Stromal cell of bone marrow (primary cell): Measurements from ENCODE around the gene NFKB1.
"Not testable (repeated sequence)": the region's sequence is repeated elsewhere in the genome, so short reads cannot be mapped to it uniquely, and the experiment has no call there.

Experiments used
- DNase-seq: peaks from one replicate; pipeline ENCODE4 v3.0.0-alpha.2; 2012; ENCODE audit warnings: low read depth

Gene NFKB1, protein sequence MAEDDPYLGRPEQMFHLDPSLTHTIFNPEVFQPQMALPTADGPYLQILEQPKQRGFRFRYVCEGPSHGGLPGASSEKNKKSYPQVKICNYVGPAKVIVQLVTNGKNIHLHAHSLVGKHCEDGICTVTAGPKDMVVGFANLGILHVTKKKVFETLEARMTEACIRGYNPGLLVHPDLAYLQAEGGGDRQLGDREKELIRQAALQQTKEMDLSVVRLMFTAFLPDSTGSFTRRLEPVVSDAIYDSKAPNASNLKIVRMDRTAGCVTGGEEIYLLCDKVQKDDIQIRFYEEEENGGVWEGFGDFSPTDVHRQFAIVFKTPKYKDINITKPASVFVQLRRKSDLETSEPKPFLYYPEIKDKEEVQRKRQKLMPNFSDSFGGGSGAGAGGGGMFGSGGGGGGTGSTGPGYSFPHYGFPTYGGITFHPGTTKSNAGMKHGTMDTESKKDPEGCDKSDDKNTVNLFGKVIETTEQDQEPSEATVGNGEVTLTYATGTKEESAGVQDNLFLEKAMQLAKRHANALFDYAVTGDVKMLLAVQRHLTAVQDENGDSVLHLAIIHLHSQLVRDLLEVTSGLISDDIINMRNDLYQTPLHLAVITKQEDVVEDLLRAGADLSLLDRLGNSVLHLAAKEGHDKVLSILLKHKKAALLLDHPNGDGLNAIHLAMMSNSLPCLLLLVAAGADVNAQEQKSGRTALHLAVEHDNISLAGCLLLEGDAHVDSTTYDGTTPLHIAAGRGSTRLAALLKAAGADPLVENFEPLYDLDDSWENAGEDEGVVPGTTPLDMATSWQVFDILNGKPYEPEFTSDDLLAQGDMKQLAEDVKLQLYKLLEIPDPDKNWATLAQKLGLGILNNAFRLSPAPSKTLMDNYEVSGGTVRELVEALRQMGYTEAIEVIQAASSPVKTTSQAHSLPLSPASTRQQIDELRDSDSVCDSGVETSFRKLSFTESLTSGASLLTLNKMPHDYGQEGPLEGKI

GRCh38 chr4:102500696-102501446, at the start of gene NFKB1:
NFKB1 (plus strand) TSS chr4:102501359; CDS start chr4:102525519, 24,160 bp downstream.
- peak; percentile 57 for DNase-seq

DNA sequence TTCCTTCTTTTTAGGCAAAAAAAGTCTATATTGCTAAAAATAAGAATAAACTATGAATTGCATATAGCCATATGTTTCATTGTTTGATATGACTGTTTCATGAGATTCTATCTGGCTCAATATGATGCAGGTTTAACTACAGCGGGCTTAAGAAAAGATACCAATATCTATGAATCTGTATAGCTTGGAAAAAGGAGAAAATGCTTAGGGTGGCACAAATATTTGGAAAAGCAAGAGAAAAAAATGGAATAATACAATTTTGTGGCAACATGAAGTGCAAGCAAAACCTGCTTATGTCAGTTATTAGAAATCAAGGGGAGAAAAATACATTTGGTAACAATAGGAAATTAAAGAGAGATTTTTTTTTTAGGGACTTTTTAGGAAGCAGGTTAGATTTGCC, 48.3 kb upstream of the NFKB1 start:
- no peak for DNase-seq

GRCh38 chr4:102453827-102454226, 47.3 kb upstream of the NFKB1 start:
- no peak for DNase-seq

DNA sequence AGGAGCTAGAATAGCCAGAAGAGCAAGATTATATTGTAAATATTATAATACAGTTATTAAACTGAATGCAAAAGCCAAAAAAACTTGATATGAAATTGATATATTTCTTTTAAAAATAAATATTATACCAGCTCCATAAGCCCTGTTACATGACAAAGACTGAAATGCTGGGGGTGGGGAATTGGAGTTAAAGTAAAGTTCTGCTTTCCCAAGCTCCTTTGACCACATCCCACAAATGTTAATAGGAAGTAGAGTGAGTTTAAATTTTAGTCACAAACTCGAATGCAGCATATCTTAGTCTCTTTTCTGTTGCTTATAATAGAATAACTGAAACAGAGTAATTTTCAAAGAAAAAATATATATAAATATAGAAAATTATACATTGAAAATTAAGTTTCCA, 46.9 kb upstream of the NFKB1 start:
- DNase-seq: no peak

GRCh38 chr4:102454981-102455685, 46.0 kb upstream of the NFKB1 start:
- DNase-seq: no peak

GRCh38 chr4:102455750-102456149, 45.4 kb upstream of the NFKB1 start:
- DNase-seq: no peak

DNA sequence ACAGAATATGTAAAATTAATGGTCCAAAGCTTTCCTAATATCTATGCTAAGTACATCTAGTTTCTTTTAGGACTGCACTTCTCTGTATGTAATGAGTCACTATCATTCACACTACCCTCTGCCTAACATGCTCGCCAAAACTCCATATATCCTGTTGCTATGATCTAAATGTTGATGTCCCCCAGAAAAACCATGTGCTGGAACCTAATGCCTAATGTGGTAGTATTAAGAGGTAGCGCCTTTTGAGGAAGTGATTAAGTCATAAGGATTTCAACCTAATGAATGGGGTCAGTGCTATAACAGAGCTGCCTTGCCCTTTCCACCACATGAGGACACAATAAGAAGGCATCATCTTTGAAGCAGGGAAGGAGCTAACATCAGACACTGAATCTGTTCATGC, 34.9 kb upstream of the NFKB1 start:
- no peak for DNase-seq

DNA sequence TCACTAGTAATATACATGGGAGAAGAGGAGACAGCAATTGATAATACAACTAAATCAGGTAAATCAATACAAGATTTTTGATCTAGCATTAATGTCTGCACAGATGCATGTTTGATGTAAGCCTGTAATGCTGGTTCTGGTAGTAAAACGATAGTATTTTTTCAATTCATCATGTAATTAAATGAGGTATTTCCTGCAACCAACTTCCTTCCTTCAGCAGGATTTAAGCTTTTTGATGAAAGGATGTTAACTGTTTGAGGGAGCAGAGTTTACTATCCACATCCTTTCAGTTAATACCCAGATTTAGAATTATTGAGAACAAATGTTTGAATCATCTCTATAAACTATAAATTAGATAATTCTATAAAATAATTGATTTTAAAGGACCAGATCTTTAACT, 31.4 kb upstream of the NFKB1 start:
- DNase-seq: no peak

- no peak for DNase-seq
Observed at GRCh38 chr4:102472441-102473013, 28.6 kb upstream of the NFKB1 start.

DNA sequence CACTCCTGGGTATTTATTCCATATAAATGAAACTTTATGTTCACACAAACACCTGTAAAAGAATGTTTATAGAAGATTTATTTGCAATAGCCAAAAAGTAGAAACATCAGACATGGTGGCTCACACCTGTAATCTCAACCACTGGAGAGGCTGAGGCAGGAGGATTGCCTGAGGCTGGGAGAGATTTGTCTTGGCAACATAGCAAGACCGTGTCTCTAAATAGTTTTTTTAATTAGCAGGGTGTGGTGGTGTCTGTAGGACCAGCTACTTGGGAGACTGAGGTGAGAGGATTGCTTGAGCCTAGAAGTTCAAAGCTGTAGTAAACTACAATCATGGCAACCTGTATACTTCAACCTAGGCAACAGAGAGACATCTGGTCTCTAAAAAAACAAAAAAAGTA, 27.7 kb upstream of the NFKB1 start:
- DNase-seq: no peak

GRCh38 chr4:102474736-102475504, 26.2 kb upstream of the NFKB1 start:
- DNase-seq: no peak

DNA sequence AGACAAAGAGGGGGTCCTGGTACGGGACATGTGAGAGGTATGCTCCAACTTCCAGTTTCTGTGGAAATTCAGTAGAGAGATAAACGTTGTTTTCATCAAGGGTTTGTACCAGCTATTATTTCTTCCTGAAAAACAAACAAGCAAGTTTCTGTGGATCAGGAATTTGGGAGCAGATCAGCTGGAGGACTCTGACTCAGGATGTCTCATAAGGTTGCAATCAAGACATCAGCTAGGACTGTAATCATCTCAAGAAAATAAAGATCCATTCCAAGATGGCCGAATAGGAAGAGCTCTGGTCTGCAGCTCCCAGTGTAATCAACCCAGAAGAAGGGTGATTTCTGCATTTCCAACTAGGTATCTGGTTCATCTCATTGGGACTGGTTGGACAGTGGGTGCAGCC, 23.5 kb upstream of the NFKB1 start:
- no peak for DNase-seq

- DNase-seq: no peak
Observed at GRCh38 chr4:102478186-102478585, 23.0 kb upstream of the NFKB1 start.

DNA sequence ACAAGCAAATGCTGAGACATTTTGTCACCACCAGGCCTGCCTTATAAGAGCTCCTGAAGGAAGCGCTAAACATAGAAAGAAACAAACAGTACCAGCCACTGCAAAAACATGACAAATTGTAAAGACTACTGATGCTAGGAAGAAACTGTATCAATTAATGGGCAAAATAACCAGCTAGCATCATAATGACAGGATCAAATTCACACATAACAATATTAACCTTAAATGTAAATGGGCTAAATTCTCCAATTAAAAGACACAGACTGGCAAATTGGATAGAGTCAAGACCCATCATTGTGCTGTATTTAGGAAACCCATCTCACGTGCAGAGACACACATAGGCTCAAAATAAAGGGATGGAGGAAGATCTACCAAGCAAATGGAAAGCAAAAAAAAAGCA, 21.3 kb upstream of the NFKB1 start:
- not testable (repeated sequence) for DNase-seq

DNA sequence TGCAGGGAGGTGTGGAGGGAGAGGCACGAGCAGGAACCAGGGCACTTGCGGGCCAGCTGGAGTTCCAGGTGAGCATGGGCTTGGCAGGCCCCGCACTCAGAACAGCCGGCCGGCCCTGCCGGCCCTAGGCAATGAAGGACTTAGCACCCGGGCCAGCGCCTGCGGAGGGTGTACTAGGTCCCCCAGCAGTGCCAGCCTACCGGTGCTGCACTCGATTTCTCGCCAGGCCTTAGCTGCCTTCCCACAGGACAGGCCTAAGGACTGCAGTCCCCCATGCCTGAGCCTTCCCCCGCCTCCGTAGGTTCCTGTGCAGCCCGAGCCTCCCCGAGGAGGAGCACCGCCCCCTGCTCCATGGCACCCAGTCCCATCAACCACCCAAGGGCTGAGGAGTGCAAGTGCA, 18.0 kb upstream of the NFKB1 start:
- DNase-seq: no peak

- DNase-seq: not testable (repeated sequence)
Observed at GRCh38 chr4:102483990-102484692, 17.0 kb upstream of the NFKB1 start.

DNA sequence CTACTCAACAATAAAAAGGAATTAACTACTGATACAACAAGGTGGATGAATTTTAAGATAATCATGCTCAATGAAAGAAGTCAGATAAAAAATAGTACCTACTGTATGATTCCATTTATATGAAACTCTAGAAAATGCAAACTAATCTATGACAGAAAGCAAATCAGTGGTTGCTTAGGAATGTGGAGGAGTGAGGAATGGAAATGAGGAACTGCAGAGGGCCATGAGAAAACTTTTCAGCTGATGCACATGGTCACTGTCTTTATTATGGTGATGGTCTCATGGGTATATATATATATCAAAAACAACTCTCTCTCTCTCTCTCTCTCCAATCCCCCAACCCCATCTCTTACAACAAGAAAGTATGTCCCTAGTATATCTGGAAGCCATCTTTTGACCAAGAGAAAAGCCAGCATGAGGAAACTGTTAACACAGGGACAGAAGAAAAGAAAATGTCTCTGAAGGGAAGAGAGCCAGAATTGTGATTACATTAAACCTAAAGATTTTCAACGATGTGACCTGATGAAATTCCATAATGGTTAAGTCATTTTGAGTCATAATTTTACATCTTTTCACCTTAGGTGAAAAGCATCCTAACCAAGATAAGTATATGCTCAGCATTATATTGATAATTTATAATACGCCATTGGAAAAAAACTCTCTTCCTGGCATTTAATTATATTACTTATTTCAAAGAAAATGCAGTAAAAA, 8.5 kb upstream of the NFKB1 start:
- DNase-seq: no peak

GRCh38 chr4:102493257-102493656, 7.9 kb upstream of the NFKB1 start:
- no peak for DNase-seq

GRCh38 chr4:102493794-102494193, 7.4 kb upstream of the NFKB1 start:
- DNase-seq: no peak
